Stomach (tissue), 9 donors: ENCODE measurements around the gene PIAS3. TPM values are rescaled to one million over a fixed set of nuclear protein-coding genes. Genes with fewer than 3 reads are reported as not detected.

Experiments used
- DNase-seq, 2 donors: peaks; one replicate each; pipeline versions ENCODE4 v3.0.0 to v3.0.0-alpha.2; 2013 to 2019
- H3K27ac ChIP-seq, 5 donors: fragments of 200-600 bp in 4 of 5; sonication (generic) in 4 of 5; one replicate each; pipeline ENCODE4 v1.5.1; 2013 to 2019; ENCODE audit warnings: mild to moderate bottlenecking in 1 of 5, moderate library complexity in 1 of 5
- H3K27me3 ChIP-seq, 3 donors: fragments of 200-600 bp; sonication (generic); one replicate each; pipeline ENCODE4 v1.5.1; 2017 to 2019; ENCODE audit warnings: mixed run types in 1 of 3
- H3K36me3 ChIP-seq, 4 donors: fragments of 200-600 bp; sonication (generic); 1 replicate in 3 of 4; 2 replicates in 1 of 4; pipeline ENCODE4 v1.5.1; 2016 to 2019
- H3K4me1 ChIP-seq, 4 donors: fragments of 200-600 bp; sonication (generic); one replicate each; pipeline ENCODE4 v1.5.1; 2016 to 2019
- H3K4me3 ChIP-seq, 4 donors: fragments of 200-600 bp; sonication (generic) in 3 of 4; one replicate each; pipeline ENCODE4 v1.5.1; 2016 to 2019; ENCODE audit warnings: mild to moderate bottlenecking in 1 of 4
- H3K9me3 ChIP-seq, 4 donors: fragments of 200-600 bp; sonication (generic); one replicate each; pipeline ENCODE4 v1.5.1; 2016 to 2019
- CTCF ChIP-seq, 7 experiments: fragments of 450-650 bp in 4 of 7; fragments of 200-600 bp in 3 of 7; sonication (generic) in 3 of 7; IDR thresholded peaks; one replicate each; pipeline ENCODE4 v1.5.1; 2016 to 2019; ENCODE audit warnings: antibody characterized with exemption in 7 of 7, control low read depth in 2 of 7, mild to moderate bottlenecking in 1 of 7
- EP300 ChIP-seq: sonication (generic); formaldehyde crosslinking; IDR thresholded peaks from one replicate; pipeline ENCODE4 v1.6.1; 2017; ENCODE audit warnings: antibody characterized with exemption
- POLR2A ChIP-seq, 4 donors: fragments of 450-650 bp; IDR thresholded peaks; one replicate each; pipeline ENCODE4 v1.6.1; 2016; ENCODE audit warnings: antibody characterized with exemption in 4 of 4, control low read depth in 2 of 4, mild to moderate bottlenecking in 1 of 4, moderate library complexity in 1 of 4
- POLR2AphosphoS5 ChIP-seq, 3 donors: sonication (generic); formaldehyde crosslinking; IDR thresholded peaks; one replicate each; pipeline ENCODE4 v1.6.1; 2016; ENCODE audit warnings: antibody characterized with exemption in 3 of 3
- WGBS, 5 donors: extraction: QIAGEN DNeasy Blood & Tissue Kit in 3 of 5; methylation state at CpG; one replicate each; pipeline versions ENCODE4 v1.1.5 to v1.1.7; 2013 to 2018; 5-methylcytosine and 5-hydroxymethylcytosine counted together
- intact Hi-C: fragments of 100-400 bp; cut with DNase I; formaldehyde crosslinking; loops from one replicate; pipeline ENCODE4 v1.15.1; 2023; ENCODE audit warnings: low total_unique reads
- polyA plus RNA-seq, 3 donors: library from polyadenylated mRNA; stranded (reverse); fragments of 200-250 nt; gene quantifications; one replicate each; pipeline ENCODE4 v1.2.3, GENCODE V29; 2013
- total RNA-seq, 5 donors: library from RNA; depleted of rRNA; stranded (reverse); fragments of >200 nt; gene quantifications; one replicate each; pipeline versions ENCODE4 v1.1.0 to v1.2.3, GENCODE V29; 2014 to 2016
- donor health status: healthy with polysubstance abuse.
- donor health status: Bipolar disorder and iron deficiency.
- donor health status: healthy.

PIAS3 gene
- total and polyA plus RNA-seq, 8 donors: 4.1 to 65.9 (median 24.1) TPM

GRCh38 chr1:145871994-145872924 is 13.4 kb upstream of the PIAS3 start:
- peaks cover 0 to 7% (median 0%) of the 10 kb centered on the region in 4 donors for H3K36me3 ChIP-seq
- H3K27me3 ChIP-seq: no peaks in the 10 kb centered on the region
- no peaks in the 10 kb centered on the region for H3K9me3 ChIP-seq
- peak overlapping the region; percentile 72 to 87 (median 85) for H3K27ac ChIP-seq
- TF ChIP-seq CTCF (IDR thresholded peaks at IDR 0.05) (no peak), POLR2AphosphoS5 (IDR thresholded peaks at IDR 0.05) (peak in 1 of 3 donors; percentile 9)
- DNase-seq: peak; percentile 45 to 67
- intact Hi-C loops: no loop called here
- H3K4me1 ChIP-seq: peaks cover 6 to 44% (median 17%) of the 10 kb centered on the region in 4 donors
- 16 to 45% (median 32%) methylated on average over 44 to 47 of the region's 47 CpGs for WGBS, 5 donors
- peak overlapping the region; percentile 43 to 51 (median 50) for H3K4me3 ChIP-seq

- Histone ChIP-seq H3K36me3 (peaks cover 0 to 26% (median 0%) of the 10 kb centered on the region in 4 donors), H3K4me1 (peaks cover 6 to 41% (median 17%) of the 10 kb centered on the region in 4 donors), H3K4me3 (no peak overlapping the region), H3K9me3 (no peaks in the 10 kb centered on the region), H3K27me3 (no peaks in the 10 kb centered on the region), H3K27ac (no peak overlapping the region)
- 71 to 84% (median 82%) methylated on average over 4 of the region's 4 CpGs for WGBS, 5 donors
- intact Hi-C loops: no loop called here
- no peak for DNase-seq
- TF ChIP-seq POLR2AphosphoS5 (IDR thresholded peaks at IDR 0.05): no peak
- no peak for TF ChIP-seq EP300
- no peak for TF ChIP-seq POLR2A (IDR thresholded peaks at IDR 0.05)
Observed at GRCh38 chr1:145868232-145868631, 9.4 kb upstream of the PIAS3 start.

- Histone ChIP-seq H3K9me3 (no peaks in the 10 kb centered on the region), H3K27ac (no peak overlapping the region), H3K27me3 (no peaks in the 10 kb centered on the region), H3K4me3 (no peak overlapping the region), H3K36me3 (peaks cover 0 to 26% (median 0%) of the 10 kb centered on the region in 4 donors), H3K4me1 (peaks cover 11 to 14% (median 14%) of the 10 kb centered on the region in 4 donors)
- no peak for TF ChIP-seq POLR2AphosphoS5 (IDR thresholded peaks at IDR 0.05)
- TF ChIP-seq CTCF (IDR thresholded peaks at IDR 0.05): no peak
- TF ChIP-seq POLR2A (IDR thresholded peaks at IDR 0.05): no peak
- DNase-seq: peak in 1 of 2 donors; percentile 72
- intact Hi-C loops: no loop called here
- WGBS, 5 donors: 73 to 83% (median 81%) methylated on average over 5 of the region's 5 CpGs
Observed at GRCh38 chr1:145863282-145864018, 4.6 kb upstream of the PIAS3 start.

- Histone ChIP-seq H3K27ac (peak overlapping the region; percentile 85 to 96 (median 95)), H3K36me3 (peaks cover 21 to 24% (median 23%) of the 10 kb centered on the region in 4 donors), H3K9me3 (no peaks in the 10 kb centered on the region), H3K27me3 (no peaks in the 10 kb centered on the region), H3K4me1 (peaks cover 25 to 31% (median 28%) of the 10 kb centered on the region in 4 donors), H3K4me3 (peak overlapping the region; percentile 76 to 96 (median 90))
- intact Hi-C loops: no loop called here
- 0 to 2% (median 1%) methylated on average over 17 to 41 of the region's 41 CpGs for WGBS, 5 donors
- peak in 2 of 3 donors; percentile 64 to 78 for TF ChIP-seq POLR2AphosphoS5 (IDR thresholded peaks at IDR 0.05)
- TF ChIP-seq EP300: no peak
- DNase-seq: peak; percentile 94 to 97
Observed at GRCh38 chr1:145859491-145860023, 676 bp upstream of the PIAS3 start.
